Right lobe of liver (tissue), 6 donors: ENCODE results near the gene HTR4. TPM values are rescaled to one million over a fixed set of nuclear protein-coding genes. Genes with fewer than 3 reads are reported as not detected.
A peak's percentile ranks its signal among the peaks of the same experiment; 100 is the strongest.

ENCODE experiments used
- ATAC-seq, 4 donors: fragments of 200-7000 bp; cut with Tn5 transposase; one replicate each; pipeline ENCODE4 v1.9.1; 2020; ENCODE audit warnings: mild to moderate bottlenecking in 4 of 4, moderate library complexity in 4 of 4
- DNase-seq, 3 donors: peaks; one replicate each; pipeline ENCODE4 v3.0.0-alpha.2; 2020
- H3K27ac ChIP-seq, 3 donors: fragments of 200-600 bp; one replicate each; pipeline ENCODE4 v1.8.0; 2022
- H3K27me3 ChIP-seq, 2 donors: fragments of 200-600 bp; one replicate each; pipeline ENCODE4 v1.8.0; 2022
- H3K36me3 ChIP-seq, 4 donors: fragments of 200-600 bp; sonication (generic) in 1 of 4; one replicate each; pipeline versions ENCODE4 v1.5.1 to v1.8.0; 2017 to 2022; ENCODE audit warnings: control low read depth in 1 of 4
- H3K4me1 ChIP-seq, 4 donors: fragments of 200-600 bp; sonication (generic) in 1 of 4; one replicate each; pipeline versions ENCODE4 v1.5.1 to v1.8.0; 2017 to 2022; ENCODE audit warnings: control low read depth in 1 of 4
- H3K4me3 ChIP-seq, 3 donors: fragments of 200-600 bp; one replicate each; pipeline ENCODE4 v1.8.0; 2022
- H3K9me3 ChIP-seq, 4 donors: fragments of 200-600 bp; sonication (generic) in 1 of 4; one replicate each; pipeline versions ENCODE4 v1.5.1 to v1.8.0; 2017 to 2022; ENCODE audit warnings: control low read depth in 1 of 4
- CTCF ChIP-seq, 4 donors: fragments of 200-600 bp in 3 of 4; fragments of 450-650 bp in 1 of 4; IDR thresholded peaks; one replicate each; pipeline versions ENCODE4 v1.5.1 to v1.8.0; 2016 to 2022; ENCODE audit warnings: antibody characterized with exemption in 4 of 4, mild to moderate bottlenecking in 2 of 4
- POLR2A ChIP-seq: fragments of 450-650 bp; IDR thresholded peaks from one replicate; pipeline ENCODE4 v1.6.1; 2017; ENCODE audit warnings: antibody characterized with exemption, mild to moderate bottlenecking
- WGBS: methylation state at CpG from one replicate; pipeline ENCODE4 v1.1.6; 2018; ENCODE audit warnings: low coverage, low lambda C conversion rate; ENCODE audit not compliant: insufficient coverage; ENCODE audit errors: missing lambda C conversion rate; 5-methylcytosine and 5-hydroxymethylcytosine counted together
- intact Hi-C, 2 donors: fragments of 100-400 bp; cut with DNase I; formaldehyde crosslinking; loops; one replicate each; pipeline versions ENCODE4 v1.11.2 to v1.14.1; 2022
- total RNA-seq, 6 experiments: library from RNA; depleted of rRNA in 2 of 6; stranded (reverse); fragments of >200 nt in 2 of 6; fragmentation: NEBNext Ultra II Directional in 3 of 6; extraction: Animal tissue kit (Norgen Biotek cat#: 25700) in 3 of 6; gene quantifications; one replicate each; pipeline versions ENCODE4 v1.1.0 to v1.2.4, GENCODE V29; 2016 to 2023
- donor health status: DM: no; HTN: yes; CAD: no.
- donor health status: DM: no; HTN: no; CAD: no.
- donor health status: DM: no; HTN: no; CAD: no.
- donor health status: DM: no; HTN: yes; CAD: no.
- donor health status: DM: no; HTN: yes; CAD: no.

Gene HTR4
- total RNA-seq, 6 experiments from 2014 or later, result 0.12 to 0.23 (median 0.13) TPM; not detected in 3

- H3K4me1 ChIP-seq, result peaks cover 0 to 10% (median 0%) of the 10 kb centered on the region in 4 donors
- H3K36me3 ChIP-seq, result no peaks in the 10 kb centered on the region
- intact Hi-C loops, result no loop called here
- DNase-seq, result no peak
- no peaks in the 10 kb centered on the region for H3K27me3 ChIP-seq
- H3K9me3 ChIP-seq, result no peaks in the 10 kb centered on the region
- TF ChIP-seq CTCF (IDR thresholded peaks at IDR 0.05), result no peak
- TF ChIP-seq POLR2A, result no peak
- no peak overlapping the region for H3K27ac ChIP-seq
- no peak for ATAC-seq
- no peak overlapping the region for H3K4me3 ChIP-seq
- WGBS, result 49% methylated on average over 4 of the region's 4 CpGs
Observed at GRCh38 chr5:148559461-148559860, 94.9 kb downstream of the HTR4 start.

- intact Hi-C loops, result no loop called here
- H3K27me3 ChIP-seq, result no peaks in the 10 kb centered on the region
- TF ChIP-seq CTCF (IDR thresholded peaks at IDR 0.05), result no peak
- no peak for TF ChIP-seq POLR2A
- H3K36me3 ChIP-seq, result no peaks in the 10 kb centered on the region
- WGBS, result 50% methylated on average over 2 of the region's 2 CpGs
- no peak for DNase-seq
- no peaks in the 10 kb centered on the region for H3K9me3 ChIP-seq
- H3K4me3 ChIP-seq, result no peak overlapping the region
- peaks cover 0 to 10% (median 0%) of the 10 kb centered on the region in 4 donors for H3K4me1 ChIP-seq
- ATAC-seq, result peak; percentile 70 to 88 (median 84)
- no peak overlapping the region for H3K27ac ChIP-seq
Observed at GRCh38 chr5:148558892-148559291, 95.4 kb downstream of the HTR4 start.

GRCh38 chr5:148556835-148557234 lies 97.5 kb downstream of the HTR4 start:
- intact Hi-C loops, result no loop called here
- no peak for ATAC-seq
- H3K4me3 ChIP-seq, result no peak overlapping the region
- H3K9me3 ChIP-seq, result no peaks in the 10 kb centered on the region
- no peak overlapping the region for H3K27ac ChIP-seq
- peaks cover 0 to 8% (median 0%) of the 10 kb centered on the region in 4 donors for H3K4me1 ChIP-seq
- DNase-seq, result no peak
- WGBS, result 81% methylated on average over 2 of the region's 2 CpGs
- TF ChIP-seq CTCF (IDR thresholded peaks at IDR 0.05), result no peak
- no peak for TF ChIP-seq POLR2A
- no peaks in the 10 kb centered on the region for H3K36me3 ChIP-seq
- no peaks in the 10 kb centered on the region for H3K27me3 ChIP-seq

- Histone ChIP-seq H3K27ac (no peak overlapping the region), H3K4me3 (no peak overlapping the region), H3K9me3 (no peaks in the 10 kb centered on the region), H3K36me3 (no peaks in the 10 kb centered on the region), H3K4me1 (no peaks in the 10 kb centered on the region), H3K27me3 (no peaks in the 10 kb centered on the region)
- intact Hi-C loops, result no loop called here
- DNase-seq (no peak), ATAC-seq (no peak)
- TF ChIP-seq POLR2A (no peak), CTCF (IDR thresholded peaks at IDR 0.05) (no peak)
- 86% methylated on average over 1 of the region's 2 CpGs for WGBS
Observed at GRCh38 chr5:148554621-148555020, 99.7 kb downstream of the HTR4 start.

GRCh38 chr5:148543727-148544126 lies 110.6 kb downstream of the HTR4 start:
- WGBS, result 70% methylated on average over 1 of the region's 2 CpGs
- Histone ChIP-seq H3K36me3 (no peaks in the 10 kb centered on the region), H3K9me3 (no peaks in the 10 kb centered on the region), H3K27ac (no peak overlapping the region), H3K27me3 (no peaks in the 10 kb centered on the region), H3K4me1 (no peaks in the 10 kb centered on the region), H3K4me3 (no peak overlapping the region)
- ATAC-seq (no peak), DNase-seq (no peak)
- TF ChIP-seq CTCF (IDR thresholded peaks at IDR 0.05), result no peak
- intact Hi-C loops, result no loop called here
